Inferior parietal cortex (tissue), 1 donor: ENCODE results near the gene DKK2.
"Not testable (repeated sequence)": the region's sequence is repeated elsewhere in the genome, so short reads cannot be mapped to it uniquely, and the experiment has no call there.

Experiments used
- DNase-seq: peaks from one replicate; pipeline ENCODE4 v3.0.0-alpha.2; 2016; ENCODE audit errors: extremely low spot score

DKK2 gene

GRCh38 chr4:106914223-106914622 lies 121.9 kb downstream of the DKK2 start:
- DNase-seq: no peak

DNA sequence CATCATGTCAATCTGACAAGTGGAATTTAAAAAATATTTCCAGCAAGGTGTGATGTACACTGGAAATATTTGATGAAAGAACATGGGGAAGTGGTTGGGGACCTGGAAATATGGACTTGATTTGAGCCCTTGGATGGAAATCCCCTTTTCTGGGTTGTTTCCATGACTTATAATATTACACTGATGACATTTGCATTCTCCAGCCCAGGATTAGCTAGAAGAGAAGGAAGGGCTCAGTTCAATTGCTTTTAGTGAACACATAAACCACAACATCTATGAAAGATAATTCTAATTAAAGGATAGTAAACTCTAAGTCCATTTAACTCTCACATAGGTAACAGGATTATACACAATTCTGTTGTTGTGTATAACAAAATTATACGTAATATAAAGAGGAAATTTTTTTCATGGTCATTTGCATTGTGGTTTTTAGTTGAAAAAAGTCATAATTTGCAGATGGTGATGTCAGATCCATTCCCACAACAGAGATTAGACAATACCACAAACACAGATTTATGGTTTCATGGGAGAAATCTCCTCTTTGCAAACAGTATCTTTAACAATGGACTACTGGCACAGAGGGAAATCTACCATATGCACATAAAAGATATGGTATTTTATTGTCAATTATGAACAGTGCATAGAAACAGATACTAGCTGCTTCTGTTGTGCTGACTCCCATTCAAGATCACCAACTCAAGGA lies 126.5 kb downstream of the DKK2 start:
- no peak for DNase-seq

DNA sequence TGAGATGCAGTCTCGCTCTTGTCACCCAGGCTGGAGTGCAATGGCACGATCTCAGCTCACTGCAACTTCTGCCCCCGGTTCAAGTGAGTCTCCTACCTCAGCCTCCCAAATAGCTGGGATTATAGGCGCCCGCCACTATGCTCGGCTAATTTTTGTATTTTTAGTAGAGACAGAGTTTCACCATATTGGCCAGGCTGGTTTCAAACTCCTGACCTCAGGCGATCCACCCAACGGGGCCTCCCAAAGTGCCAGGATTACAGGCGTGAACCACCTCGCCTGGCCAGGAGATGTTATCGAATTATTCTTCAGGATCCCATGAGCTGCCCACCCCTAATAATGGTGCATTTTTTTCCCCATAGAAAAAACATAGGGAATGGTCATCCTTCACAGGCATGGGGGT lies 128.1 kb downstream of the DKK2 start:
- not testable (repeated sequence) for DNase-seq

DNA sequence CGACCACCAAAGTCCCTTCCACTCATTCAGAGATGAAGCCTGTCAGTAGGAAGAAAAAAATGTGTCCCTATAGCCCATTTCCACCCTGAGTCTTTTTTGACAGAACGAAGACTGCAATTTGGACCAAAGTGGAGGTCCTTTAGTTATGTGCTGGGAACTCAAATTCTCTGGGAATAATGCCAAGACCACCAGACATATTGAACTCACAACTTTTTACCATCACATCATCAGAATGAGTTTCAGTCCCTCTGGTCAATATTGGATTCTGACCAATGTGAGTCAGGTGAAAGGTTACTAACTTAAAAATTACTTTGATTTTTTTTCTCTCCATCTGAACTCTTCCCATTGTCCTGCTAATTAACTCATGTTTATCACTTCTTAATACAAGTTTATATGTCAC lies 128.9 kb downstream of the DKK2 start:
- DNase-seq: no peak

GRCh38 chr4:106906728-106907127 lies 129.4 kb downstream of the DKK2 start:
- no peak for DNase-seq

- peak; percentile 24 for DNase-seq
Measured at GRCh38 chr4:106898621-106899230, 137.4 kb downstream of the DKK2 start.

GRCh38 chr4:106893903-106894302 lies 142.2 kb downstream of the DKK2 start:
- no peak for DNase-seq

- no peak for DNase-seq
Measured at GRCh38 chr4:106893395-106893881, 142.7 kb downstream of the DKK2 start.

- no peak for DNase-seq
Measured at GRCh38 chr4:106892786-106893185, 143.3 kb downstream of the DKK2 start.

GRCh38 chr4:106875340-106875739 lies 160.8 kb downstream of the DKK2 start:
- no peak for DNase-seq
